Astrocyte of the spinal cord (primary cell): Measurements from ENCODE around the gene OTOR.

Source experiments
- DNase-seq: peaks from one replicate; pipeline ENCODE4 v3.0.0; 2011; ENCODE audit warnings: low read depth, low spot score
- H3K4me3 ChIP-seq: 2 replicates; pipeline ENCODE4 v1.5.1; 2011; ENCODE audit warnings: low read depth, mild to moderate bottlenecking, low read length, moderate library complexity
- in situ Hi-C: cut with HindIII; loops from 2 replicates; pipeline ENCODE4 v1.10.0; 2017; ENCODE audit warnings: low sequenced_read_pairs
- TF ChIP-seq, protein P1 (sequence below): IDR thresholded peaks from 2 replicates; pipeline ENCODE4 v1.5.1; 2012; ENCODE audit warnings: low read depth, mild to moderate bottlenecking, low read length, inconsistent platforms

The OTOR gene, protein sequence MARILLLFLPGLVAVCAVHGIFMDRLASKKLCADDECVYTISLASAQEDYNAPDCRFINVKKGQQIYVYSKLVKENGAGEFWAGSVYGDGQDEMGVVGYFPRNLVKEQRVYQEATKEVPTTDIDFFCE

DNA sequence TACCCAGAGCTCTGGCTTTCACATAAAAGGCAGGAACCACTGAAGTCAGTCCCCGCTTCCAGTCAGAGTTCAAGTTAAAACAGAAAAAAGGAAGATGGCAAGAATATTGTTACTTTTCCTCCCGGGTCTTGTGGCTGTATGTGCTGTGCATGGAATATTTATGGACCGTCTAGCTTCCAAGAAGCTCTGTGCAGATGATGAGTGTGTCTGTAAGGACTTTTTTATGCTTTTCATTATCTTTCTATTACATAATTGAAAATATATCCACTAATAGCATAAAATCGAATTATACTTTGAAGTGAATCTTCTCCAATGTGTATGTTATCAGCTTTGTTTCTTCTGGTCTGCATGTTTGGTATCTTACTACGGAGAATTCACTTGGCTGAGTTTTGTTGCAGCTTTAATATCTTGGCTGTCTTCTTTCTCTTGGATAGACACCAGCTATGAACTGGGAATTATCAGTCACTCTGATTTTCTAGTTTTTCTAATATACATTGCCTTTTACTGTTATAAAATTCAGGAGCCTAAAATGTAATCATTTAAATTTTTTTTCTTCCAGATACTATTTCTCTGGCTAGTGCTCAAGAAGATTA is at the start of gene OTOR:
TSS of gene OTOR (plus strand) at position 51 of the 593 bp plus-strand sequence. CDS start at position 95, 44 bp downstream.
- in situ Hi-C loops = no loop called here
- TF ChIP-seq, protein P1, sequence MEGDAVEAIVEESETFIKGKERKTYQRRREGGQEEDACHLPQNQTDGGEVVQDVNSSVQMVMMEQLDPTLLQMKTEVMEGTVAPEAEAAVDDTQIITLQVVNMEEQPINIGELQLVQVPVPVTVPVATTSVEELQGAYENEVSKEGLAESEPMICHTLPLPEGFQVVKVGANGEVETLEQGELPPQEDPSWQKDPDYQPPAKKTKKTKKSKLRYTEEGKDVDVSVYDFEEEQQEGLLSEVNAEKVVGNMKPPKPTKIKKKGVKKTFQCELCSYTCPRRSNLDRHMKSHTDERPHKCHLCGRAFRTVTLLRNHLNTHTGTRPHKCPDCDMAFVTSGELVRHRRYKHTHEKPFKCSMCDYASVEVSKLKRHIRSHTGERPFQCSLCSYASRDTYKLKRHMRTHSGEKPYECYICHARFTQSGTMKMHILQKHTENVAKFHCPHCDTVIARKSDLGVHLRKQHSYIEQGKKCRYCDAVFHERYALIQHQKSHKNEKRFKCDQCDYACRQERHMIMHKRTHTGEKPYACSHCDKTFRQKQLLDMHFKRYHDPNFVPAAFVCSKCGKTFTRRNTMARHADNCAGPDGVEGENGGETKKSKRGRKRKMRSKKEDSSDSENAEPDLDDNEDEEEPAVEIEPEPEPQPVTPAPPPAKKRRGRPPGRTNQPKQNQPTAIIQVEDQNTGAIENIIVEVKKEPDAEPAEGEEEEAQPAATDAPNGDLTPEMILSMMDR = no peak
- no peak for DNase-seq
- H3K4me3 ChIP-seq = no peak within 1 kb of the TSS

DNA sequence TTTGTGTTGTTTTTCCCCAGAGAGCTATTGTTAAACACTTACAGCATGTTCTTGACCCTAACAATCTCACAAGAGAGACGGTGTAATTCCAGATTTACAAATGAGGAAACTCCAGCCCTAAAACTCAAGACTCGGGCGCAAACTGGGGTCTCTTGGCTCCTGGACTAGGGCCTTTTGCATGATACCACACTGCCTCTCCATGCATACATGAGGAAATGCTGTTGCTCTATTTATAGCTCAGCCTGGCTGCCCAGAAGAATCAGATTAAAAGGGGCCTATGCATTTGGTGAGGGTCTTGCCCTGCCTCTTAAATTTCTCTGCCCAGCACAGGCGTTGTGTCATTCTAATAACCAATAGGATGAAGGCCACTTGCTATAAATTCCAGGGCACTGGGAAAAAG is 48.9 kb upstream of the OTOR start:
- DNase-seq = no peak
- TF ChIP-seq, protein P1 = no peak

DNA sequence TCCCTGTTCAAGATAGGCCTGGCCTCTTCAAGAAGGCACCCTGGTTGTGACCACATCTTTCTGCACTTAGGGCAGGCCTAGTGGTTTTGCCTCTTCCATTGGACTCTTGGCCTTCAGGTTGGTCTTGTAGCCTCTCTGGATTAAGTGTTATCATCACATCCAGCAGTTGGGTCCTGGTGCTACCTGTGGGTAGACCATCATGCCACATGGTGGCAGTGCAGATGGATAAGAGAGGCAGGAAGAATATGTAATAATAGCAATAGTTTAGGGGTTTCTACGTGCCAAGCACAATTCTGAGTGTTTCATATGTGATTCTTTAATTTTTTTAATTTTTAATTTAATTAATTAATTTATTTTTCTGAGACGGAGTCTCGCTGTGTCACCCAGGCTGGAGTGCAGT is 46.9 kb upstream of the OTOR start:
- DNase-seq = no peak
- H3K4me3 ChIP-seq = no peak overlapping the region
- TF ChIP-seq, protein P1 = peak; percentile 14
- in situ Hi-C loops = no loop called here

More for the DNA sequence above, 48.9 kb upstream of the OTOR start:
- in situ Hi-C loops = no loop called here
- no peak overlapping the region for H3K4me3 ChIP-seq

DNA sequence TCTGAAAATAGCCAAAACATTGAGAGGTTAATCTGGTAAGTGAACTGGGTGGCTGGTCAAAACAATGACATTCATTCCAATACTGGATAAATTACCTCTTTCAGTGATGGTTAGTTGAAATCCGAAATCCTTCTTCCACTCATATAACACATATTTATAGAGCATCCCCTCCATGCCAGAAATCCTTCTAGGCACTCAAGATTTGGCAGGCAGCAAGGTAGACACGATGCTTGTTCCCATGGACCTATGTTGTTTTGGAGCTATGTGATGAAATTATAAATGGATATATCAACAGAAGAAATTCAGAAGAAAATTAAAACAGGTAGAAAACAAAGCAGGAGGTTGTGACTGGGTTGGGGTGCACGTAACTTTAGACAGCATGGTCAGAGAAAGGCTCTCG is 44.6 kb upstream of the OTOR start:
- TF ChIP-seq, protein P1 = no peak
- no peak overlapping the region for H3K4me3 ChIP-seq
- in situ Hi-C loops = no loop called here
- DNase-seq = no peak

DNA sequence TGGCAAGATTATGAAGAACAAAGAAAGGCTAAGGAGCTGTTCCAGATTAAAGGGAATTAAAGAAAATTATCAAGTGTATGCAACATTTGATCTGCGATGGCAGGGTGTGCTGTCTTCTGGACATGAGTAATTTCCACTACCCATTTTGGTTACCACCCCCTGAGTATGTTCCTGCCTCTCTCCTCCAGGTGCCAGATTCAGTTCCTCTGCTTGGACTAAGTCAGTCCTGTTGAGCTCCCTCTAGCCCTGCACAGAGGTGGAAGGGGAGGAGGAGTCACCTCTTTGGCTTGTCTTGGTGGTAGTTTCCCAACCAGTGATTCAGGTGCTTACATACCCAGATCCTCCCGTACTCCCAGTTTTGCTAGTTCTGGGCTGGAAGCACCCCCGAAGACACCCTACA is 40.5 kb upstream of the OTOR start:
- in situ Hi-C loops = no loop called here
- no peak for DNase-seq
- TF ChIP-seq, protein P1 = no peak
- no peak overlapping the region for H3K4me3 ChIP-seq

DNA sequence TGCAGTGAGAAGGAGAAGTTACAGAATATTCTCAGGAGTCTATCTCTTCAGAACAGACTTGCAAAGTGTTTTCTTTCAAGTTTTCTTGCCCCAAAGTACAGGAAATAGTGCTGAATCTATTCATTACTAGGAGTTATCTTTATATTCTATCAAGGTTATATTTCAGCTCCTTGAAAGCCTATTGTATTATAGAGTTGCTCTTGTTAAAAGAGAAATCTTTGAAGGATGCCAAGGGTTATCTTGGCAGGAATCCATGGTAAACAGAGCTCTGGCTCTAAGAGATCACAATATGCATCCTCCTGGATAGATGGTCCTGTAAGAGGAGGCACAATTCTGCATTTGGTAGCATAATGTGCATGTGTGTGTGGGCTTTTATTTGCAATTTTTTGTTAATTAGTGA is 39.6 kb upstream of the OTOR start:
- no peak for DNase-seq
- in situ Hi-C loops = no loop called here
- TF ChIP-seq, protein P1 = no peak
- H3K4me3 ChIP-seq = no peak overlapping the region
